Raji (cell line): Measurements from ENCODE around the gene LRRC3B.

ENCODE experiments used
- POLR2A ChIP-seq: IDR thresholded peaks from 2 replicates; pipeline ENCODE4 v1.6.1; 2011; ENCODE audit warnings: low read depth, low read length, control low read depth; ENCODE audit not compliant: insufficient read depth

Gene LRRC3B

GRCh38 chr3:26657348-26657976 is 34.9 kb downstream of the LRRC3B start:
- TF ChIP-seq POLR2A: no peak

- TF ChIP-seq POLR2A: no peak
Measured at GRCh38 chr3:26668171-26668570, 45.6 kb downstream of the LRRC3B start.

- TF ChIP-seq POLR2A: no peak
Measured at GRCh38 chr3:26668696-26669095, 46.1 kb downstream of the LRRC3B start.

GRCh38 chr3:26675336-26675735 is 52.8 kb downstream of the LRRC3B start:
- TF ChIP-seq POLR2A: no peak

GRCh38 chr3:26681632-26682031 is 59.1 kb downstream of the LRRC3B start:
- no peak for TF ChIP-seq POLR2A

- TF ChIP-seq POLR2A: no peak
Measured at GRCh38 chr3:26682406-26682805, 59.8 kb downstream of the LRRC3B start.

- no peak for TF ChIP-seq POLR2A
Measured at GRCh38 chr3:26683902-26684301, 61.3 kb downstream of the LRRC3B start.

GRCh38 chr3:26687466-26687865 is 64.9 kb downstream of the LRRC3B start:
- TF ChIP-seq POLR2A: no peak

- TF ChIP-seq POLR2A: no peak
Measured at GRCh38 chr3:26699553-26699952, 77.0 kb downstream of the LRRC3B start.

- TF ChIP-seq POLR2A: no peak
Measured at GRCh38 chr3:26703519-26703918, 80.9 kb downstream of the LRRC3B start.

GRCh38 chr3:26704736-26705135 is 82.2 kb downstream of the LRRC3B start:
- no peak for TF ChIP-seq POLR2A

- TF ChIP-seq POLR2A: no peak
Measured at GRCh38 chr3:26708501-26708900, 85.9 kb downstream of the LRRC3B start.

- TF ChIP-seq POLR2A: no peak
Measured at GRCh38 chr3:26712211-26713026, 89.8 kb downstream of the LRRC3B start.

- no peak for TF ChIP-seq POLR2A
Measured at GRCh38 chr3:26713091-26713490, 90.5 kb downstream of the LRRC3B start.

- no peak for TF ChIP-seq POLR2A
Measured at GRCh38 chr3:26714485-26714884, 91.9 kb downstream of the LRRC3B start.

- TF ChIP-seq POLR2A: no peak
Measured at GRCh38 chr3:26715431-26715830, 92.9 kb downstream of the LRRC3B start.
